Hematopoietic multipotent progenitor cell treated with erythropoietin and hydrocortisone succinate and interleukin-3 and kit ligand, for 4 days (in vitro differentiated cells): Measurements from ENCODE around the gene DTWD1.
"Not testable (repeated sequence)": the region's sequence is repeated elsewhere in the genome, so short reads cannot be mapped to it uniquely, and the experiment has no call there.

Experiments used
- DNase-seq: peaks from one replicate; pipeline ENCODE4 v3.0.0-alpha.2; 2015

DTWD1 gene, protein sequence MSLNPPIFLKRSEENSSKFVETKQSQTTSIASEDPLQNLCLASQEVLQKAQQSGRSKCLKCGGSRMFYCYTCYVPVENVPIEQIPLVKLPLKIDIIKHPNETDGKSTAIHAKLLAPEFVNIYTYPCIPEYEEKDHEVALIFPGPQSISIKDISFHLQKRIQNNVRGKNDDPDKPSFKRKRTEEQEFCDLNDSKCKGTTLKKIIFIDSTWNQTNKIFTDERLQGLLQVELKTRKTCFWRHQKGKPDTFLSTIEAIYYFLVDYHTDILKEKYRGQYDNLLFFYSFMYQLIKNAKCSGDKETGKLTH

DNA sequence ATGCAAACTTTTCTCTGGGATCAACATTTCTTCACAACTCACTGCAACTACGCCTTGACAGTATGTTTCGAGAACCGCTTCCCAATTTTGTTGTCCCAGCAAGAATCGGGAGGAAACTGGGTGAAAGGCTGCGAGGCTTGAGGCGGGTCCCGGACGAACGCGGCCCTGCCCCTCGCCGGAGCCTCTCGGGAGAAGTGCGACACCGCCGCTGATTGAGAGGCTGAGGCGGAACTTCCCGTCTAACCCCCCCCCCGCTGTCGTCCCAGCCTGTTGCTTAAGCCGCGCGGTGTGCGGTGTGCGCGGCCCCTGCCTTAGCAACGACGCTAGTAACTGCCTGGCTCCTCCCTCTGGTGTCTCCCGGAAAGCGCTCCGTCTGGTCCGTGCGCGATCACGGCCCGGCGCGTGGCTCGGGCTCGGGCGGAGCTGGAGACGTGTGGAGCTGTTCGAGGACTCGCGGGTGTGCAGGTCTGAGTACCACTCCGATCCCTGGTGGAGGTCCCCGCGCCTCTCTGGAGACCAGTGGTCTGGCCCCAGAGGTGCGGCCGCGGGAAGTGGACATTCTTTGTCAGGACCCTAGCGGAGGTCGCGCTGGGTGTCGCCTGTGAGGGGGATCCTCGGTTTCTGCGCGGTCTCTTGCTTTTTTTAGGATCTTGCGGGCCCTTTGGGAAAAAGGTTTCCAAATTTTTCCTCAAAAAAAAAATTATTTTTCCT, at the start of gene DTWD1, which contains the start of gene FAM227B:
Gene DTWD1, plus strand, starts transcription at position 391 of the 711 bp plus-strand sequence. CDS start 4,120 bp downstream, outside the sequence.
Gene FAM227B, minus strand, starts transcription at position 161 of the 711 bp plus-strand sequence. CDS start 5,647 bp downstream, outside the sequence.
- DNase-seq, result peak; percentile 99

DNA sequence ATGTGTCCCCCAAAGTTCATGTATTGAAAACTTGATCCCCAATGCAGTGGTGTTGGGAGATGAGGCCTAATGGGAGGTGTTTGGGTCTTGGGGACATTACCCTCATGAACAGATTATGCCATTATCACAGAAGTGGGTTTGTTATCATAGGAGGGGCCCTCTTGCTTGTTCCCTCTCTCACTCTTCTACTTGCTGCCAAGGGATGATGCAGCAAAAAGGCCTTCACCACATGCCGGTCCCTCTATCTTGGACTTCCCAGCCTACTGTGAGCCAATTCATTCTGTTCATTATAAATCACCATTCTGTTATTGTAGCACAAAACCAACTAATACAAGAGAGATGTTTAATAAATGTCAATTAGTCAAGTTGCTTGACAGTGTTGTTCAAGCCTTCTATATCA, 47.4 kb upstream of the DTWD1 start:
- peak; percentile 74 for DNase-seq

DNA sequence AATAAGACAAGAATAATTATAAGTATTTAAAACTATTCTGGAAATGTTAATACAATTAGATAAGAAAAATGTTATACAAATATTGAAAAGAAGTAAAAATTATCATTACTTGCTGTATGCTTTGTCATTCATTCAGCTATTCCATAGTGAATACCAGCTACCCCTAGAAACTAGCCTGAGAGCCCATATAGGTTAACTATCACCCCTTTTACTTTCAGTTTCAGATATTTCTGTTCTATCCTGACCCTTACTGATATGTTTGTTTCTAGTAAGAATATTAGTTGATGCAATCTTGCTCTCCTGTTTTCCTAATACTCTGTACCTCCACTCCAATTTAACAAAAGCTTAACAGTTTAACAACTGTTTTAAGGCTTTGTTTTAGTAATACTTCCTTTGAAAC, 31.8 kb upstream of the DTWD1 start:
- DNase-seq, result no peak

DNA sequence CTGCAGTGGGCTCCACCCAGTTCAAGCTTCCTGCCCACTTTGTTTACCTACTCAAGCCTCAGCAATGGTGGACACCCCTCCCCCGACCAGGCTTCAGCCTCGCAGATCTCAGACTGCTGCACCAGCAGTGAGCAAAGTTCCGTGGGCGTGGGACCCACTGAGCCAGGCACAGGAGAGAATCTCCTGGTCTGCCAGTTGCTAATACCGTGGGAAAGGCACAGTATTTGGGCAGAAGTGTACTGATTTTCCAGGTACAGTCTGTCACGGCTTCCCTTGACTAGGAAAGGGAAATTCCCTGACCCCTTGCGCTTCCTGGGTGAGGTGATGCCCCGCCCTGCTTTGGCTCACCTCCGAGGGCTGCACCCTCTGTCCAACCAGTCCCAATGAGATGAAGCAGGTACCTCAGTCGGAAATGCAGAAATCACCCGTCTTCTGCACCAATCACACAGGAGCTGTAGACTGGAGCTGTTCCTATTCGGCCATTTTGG, 28.0 kb upstream of the DTWD1 start:
- DNase-seq, result not testable (repeated sequence)

DNA sequence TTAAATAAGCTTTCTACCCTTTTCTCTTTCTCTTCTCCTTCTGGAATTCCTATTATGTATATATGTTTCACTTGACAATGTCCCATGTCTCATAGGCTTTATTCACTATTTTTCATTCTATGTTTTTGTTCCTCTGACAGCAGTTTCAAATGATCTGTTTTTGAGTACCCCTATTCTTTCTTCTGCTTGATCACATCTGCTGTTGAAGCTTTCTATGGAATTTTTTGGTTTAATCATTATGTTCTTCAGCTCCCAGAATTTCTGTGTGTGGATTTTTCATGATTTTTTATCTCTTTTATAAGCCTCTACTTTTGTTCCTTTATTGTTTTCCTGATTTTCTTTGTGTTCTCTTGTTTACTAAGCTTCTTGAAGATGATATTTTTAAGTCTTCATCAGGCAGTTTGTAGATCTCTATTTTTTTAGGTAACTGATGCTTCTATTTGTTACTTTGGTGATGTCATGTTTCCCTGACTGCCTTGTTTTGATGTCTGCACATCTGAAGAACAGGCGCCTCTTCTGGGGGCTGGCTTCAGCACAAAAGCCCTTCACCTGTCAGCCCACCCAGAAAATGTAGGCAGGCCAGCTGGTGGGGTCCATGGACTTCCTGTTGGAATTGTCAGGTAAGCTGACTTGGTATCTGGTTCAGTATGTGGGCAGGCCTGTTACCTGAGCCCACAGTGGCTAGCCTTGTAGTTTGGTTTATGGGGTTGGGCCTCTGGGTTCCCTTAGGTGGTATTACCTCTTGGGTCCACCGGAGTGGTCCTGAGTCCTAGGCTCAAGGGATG, 16.0 kb upstream of the DTWD1 start:
- no peak for DNase-seq

DNA sequence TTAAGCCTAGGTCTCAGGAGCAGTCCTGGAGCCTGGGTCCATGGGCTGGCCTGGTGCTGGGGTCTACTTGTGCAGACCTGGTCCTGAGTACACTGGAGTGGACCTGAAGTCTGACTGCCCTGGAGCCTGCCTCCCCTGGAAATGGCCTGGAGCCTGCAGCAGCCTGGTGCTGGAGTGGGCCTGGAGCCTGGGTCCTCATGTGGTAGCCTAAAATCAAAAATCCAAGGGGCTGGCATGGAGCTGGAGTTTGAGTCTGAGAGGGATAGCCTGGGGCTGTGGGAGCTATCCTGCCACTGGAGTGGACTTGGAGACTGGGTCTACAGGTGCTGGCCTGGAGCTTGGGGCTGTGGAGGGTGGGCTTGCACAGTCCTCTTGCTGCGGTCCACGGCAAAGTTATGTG, 15.3 kb upstream of the DTWD1 start:
- no peak for DNase-seq

DNA sequence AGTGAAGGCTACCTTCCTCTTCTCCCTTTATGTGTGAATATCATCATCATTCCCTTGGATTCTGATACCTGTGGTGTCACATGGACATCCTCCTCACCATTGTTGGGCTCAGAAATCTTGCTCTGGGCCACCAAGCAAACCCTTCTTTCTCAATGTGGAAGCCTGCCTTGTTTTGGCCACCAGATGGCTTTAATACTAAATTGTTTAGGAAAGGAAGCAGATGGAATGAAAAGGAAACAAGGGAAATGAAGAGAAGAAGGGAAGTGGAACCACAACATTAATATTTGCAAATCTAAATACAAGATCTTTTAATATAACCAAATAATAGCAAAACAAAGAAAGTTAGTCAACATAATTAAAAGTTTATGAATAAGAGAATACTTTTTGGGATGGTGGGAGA, 14.3 kb upstream of the DTWD1 start:
- DNase-seq, result no peak

DNA sequence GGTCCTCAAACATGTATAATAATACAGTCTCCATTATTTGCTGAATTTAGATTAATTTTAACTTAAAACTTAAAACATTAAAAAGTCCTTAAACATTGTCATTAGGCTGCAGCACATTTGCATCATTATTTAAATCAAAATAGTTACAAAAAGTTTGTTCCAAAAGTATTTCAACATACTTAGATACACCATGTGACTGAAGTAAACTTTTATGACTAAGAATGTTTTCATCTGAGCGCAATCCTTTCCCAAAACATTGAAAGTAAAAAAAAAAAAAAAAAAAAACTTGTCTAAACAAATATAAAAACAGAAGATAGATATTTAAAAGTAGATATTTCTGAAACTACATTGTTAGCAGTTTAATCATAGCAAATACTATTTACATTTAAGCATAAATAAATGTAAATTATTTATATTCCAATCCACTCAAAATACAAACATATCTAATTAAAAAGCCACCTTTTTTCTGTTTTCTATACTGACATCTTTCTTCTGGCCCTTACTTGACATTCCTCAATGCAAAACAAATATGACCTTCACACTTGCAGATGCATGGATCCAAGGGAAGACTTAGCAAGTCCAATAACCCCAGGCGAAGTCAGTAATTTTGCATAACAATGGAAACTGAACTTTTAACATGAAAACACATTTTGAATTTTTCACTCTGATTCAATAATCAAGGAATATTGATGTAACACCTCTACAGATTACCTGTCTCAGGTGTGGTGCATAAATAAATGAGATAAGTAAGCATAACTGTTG, 10.5 kb upstream of the DTWD1 start:
- DNase-seq, result no peak

DNA sequence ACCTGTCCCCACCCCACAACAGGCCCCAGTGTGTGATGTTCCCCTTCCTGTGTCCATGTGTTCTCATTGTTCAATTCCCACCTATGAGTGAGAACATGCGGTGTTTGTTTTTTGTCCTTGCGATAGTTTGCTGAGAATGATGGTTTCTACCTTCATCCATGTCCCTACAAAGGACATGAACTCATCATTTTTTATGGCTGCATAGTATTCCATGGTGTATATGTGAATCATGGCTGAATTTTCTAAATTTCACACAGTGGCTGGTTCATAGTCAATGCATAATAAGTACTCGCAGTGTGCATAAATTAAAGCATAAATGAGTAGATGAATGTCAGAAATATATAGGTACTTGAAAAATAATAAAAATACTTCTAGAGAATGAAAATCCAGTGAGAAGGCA, 8.6 kb upstream of the DTWD1 start:
- not testable (repeated sequence) for DNase-seq

DNA sequence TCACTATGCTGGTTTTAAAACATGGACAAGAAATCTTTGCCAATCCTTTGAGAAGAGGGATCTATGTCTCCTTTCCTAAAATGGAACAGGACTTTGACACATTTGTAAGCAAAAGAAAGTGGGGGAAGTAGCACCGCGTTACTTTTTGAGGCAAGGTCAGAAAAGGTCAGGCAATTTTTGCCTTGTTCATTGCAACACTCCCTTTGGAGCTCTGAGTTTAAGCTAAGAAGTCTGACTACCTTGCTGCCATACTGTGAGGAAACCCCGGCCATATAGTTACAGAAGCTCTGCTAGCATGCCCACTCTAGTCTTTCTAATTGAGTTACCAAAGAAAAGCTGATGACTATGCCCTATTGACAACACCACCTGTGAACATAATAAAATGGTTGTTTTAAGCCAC, 1.6 kb upstream of the DTWD1 start:
- no peak for DNase-seq

DNA sequence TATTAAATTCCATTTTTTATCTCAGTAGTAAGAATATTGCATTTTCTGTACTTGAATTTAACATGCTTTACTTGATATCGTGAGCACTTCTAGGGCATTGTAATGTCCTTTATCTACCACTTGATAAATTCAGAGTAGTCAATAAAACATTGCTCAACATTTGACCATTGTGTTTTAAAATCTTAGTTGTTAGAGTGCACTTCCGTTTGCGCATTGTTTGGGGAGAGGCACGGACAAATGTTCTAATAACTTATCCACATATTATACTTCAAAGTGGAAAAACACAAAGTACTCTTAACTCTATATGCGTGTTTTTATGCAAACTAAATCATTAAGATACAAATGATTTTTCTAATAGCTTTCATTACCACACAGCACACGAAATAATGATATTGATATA, 649 bp upstream of the DTWD1 start:
- peak; percentile 67 for DNase-seq

DNA sequence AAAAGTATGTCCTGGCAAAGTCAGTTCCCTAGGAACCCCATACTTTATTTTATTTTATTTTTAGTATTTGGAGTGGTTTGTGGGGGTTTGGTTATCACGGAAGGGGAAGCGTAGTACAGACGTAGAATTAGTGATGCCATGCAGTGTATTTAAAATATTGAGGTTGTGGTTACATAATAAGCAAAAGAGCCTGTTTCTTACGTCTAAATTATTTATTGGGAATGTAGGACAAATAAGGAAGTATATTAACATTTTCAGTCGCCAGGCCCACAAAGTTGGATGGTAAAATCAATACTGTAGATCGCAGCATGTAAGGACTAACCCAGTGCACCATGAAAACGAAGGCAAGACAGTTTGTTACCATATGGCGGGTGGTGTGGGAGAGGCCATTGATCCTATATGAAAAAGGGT, 558 bp downstream of the DTWD1 start:
- peak; percentile 62 for DNase-seq

DNA sequence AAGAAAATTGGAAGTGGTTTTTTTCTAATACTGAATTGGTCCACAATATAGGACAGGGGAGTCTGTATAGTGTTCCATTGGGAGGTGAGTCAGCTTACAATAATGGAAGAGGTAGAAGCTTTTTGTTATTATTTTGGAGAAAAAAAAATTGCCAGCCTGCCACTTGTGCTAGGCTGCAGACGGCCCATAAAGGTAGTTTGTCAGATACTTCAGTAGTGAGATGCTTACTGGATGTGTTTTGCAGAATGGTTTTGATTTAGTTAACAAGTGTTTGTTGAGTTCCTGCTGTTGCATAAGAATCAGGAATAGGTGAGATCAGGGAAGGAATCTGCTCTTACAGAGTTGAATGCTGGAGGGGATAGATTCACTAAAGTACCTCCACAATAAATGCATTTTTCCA, 1.0 kb downstream of the DTWD1 start:
- DNase-seq, result no peak

DNA sequence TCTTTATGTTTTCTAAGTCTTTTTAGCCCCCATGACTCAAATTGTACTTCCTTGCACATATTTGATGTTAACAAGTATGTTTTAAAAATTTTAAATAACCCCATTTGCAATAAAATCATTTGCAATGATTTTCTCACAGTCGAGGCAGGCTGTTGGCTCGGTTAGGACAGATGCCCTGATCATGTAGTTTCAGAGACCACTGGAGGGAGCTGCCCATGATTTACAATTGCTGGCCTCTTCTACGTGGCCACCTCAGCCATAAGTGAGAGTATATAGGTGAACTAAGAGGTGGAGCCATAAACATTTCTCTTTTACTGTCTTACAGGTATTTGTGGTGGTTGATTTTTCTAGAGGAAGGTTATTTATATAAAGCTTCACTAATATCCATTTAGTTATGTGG, 1.7 kb downstream of the DTWD1 start:
- peak; percentile 34 for DNase-seq

DNA sequence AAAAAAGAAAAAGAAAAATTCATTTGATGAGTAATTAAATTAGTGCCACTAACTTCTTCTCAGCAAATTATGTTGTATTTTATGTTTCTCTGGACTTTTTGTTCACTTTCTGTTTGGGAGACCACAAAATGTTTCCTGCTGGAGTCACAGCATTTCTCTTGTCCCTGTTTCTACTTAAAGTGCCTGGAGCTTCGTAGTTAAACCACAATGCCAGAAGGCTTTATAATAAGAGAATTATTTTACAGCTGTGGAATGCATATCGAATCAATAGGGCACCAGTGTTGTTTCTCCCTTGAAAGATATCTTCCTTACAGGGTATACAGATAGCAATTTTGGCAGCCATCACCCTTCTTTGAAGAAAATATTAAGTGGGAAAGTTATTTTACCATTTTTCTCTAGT, 3.2 kb downstream of the DTWD1 start:
- DNase-seq, result peak; percentile 22

DNA sequence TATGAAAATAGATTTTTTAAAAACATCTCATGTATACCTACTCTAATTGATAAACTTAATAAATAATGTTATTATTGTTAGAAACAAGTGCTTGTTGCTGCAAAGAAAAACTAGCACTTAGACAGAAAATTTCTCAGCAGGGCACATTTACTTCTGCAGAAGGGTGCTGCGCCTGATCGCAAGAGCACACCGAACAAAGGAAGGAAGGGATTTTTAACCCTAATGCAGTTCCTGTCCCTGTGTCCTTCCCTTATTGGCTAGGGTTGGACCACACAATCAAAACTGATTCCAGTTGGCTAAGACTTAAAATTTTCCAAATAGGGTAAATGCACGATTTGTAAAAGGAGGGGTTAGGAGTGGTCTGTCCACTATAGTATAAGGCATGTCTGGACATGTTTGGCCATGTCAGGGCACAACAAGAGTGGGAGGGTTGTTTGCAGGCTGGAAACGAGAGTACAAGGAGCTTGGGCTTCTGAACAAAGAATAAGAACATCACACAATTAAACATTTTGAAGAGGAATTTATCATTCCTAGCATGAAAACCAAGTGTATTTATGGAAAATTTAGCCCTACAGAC, 4.7 kb downstream of the DTWD1 start:
- DNase-seq, result peak; percentile 30

DNA sequence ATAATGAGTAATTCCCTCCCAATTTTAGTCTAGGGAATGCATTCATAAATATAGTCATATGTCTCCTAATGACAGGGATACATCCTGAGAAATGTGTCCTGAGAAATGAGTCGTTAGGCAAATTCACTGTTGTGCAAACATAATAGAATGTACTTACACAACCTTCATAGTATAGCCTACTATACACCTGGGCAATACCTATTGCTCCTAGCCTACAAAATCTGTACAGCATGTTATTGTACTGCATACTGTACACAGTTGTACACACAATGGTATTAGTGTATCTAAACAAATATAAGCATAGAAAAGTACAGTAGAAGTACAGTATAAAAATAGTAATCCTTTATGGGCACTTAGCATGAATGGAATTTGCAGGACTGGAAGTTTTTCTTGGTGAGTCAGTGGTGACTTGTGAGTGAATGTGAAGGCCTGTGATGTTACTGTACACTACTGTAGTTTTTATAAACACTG, 6.6 kb downstream of the DTWD1 start:
- no peak for DNase-seq

DNA sequence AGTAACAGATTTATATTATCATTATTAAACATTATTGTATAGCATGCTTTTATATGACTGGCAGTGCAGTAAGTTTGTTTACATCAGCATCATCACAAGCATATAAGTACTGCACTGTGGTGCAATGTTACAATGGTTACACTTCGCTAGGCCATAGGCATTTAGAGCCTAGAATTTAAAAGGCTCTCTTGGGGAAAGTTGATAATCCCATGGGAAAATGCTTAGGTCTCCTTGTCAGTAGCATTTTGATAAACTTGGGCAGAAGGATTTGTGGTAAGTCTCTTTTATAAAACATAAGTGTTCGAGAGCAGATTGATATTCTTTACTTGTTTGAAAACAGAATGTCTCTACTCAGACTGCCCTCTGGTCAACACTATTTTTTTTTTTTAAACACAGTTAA, 7.5 kb downstream of the DTWD1 start:
- no peak for DNase-seq

DNA sequence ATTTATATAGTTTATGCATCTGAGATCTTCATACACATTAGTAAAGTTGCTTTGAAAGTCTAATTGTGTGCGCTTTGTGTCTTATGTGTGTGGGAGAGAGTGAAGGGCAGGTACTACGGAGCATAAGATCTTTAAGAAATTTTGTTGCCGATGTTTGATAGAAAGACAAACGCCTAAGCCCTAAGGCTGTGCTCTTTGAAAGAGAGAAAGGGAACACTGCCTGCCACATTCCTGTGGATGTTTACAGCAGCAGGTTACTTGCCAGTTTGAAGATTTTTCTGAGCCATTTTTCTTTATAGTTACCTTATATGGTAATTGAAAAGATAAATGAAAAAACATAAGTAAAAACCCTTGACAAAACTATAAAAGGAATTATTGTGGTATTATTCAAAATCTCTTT, 17.0 kb downstream of the DTWD1 start:
- DNase-seq, result no peak

DNA sequence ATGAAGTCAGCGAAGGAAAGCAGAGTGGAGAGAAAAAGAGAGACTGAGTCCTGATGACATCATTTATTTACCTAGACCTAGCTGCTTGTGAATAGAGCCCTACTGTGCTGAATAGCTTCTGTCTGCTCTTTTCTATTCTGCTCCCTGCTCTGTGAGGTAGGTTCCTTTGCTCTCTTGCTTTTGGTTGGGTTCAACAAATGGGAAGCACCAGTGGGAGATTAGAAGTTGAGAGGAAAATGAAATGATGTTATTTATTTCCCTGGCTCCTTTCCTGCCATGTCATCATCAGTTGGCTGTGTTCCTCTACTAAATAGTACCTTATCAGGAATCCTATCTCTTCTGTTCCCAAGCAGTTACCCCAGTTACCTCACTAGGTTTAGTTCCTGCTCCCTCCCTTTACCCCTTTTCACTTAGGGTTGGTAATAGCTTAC, 23.5 kb downstream of the DTWD1 start:
- DNase-seq, result no peak

DNA sequence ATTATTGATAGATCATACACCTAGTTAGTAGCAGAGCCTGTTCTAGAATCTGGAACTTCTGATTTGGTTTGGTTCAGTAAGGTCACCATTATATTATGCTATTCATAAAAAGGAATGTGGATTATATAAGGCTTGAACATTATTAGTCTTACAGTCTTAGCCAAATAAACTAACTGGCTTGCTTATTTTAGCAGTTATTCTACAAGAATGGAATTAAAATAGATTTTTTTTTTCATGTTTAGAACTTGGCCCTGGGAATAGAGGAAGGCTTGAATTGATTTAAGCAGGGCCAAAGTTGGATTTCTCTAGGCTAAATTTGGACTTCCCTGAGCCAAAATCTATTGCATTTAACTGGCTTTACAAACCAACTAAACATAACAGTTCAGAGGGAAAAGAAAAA, 24.4 kb downstream of the DTWD1 start:
- no peak for DNase-seq

DNA sequence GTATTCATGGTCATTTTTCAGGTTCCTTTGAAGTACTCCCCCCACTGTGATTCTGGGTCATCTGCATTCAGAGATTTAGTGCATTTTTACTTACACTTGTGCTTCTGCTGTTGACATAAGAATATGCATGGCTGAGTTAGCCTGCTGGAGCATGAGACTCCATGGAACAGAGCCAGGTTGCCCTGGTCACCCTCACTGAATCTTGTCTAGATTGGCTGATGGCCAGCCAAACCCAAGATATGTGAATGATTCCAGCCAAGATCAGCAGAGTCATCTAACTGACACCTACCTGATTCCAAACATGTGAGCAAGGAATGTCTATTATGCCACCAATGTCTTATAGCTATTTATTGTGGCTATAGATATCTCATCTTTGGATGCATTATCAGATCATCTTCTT, 25.1 kb downstream of the DTWD1 start:
- DNase-seq, result peak; percentile 10
